Stimulated activated CD8-positive, alpha-beta memory T cell treated with anti-CD3 and anti-CD28 coated beads, Interleukin-4, amount 100 ng/mL, for 1 hour (primary cell): ENCODE data around the gene TPO.

Source experiments
- DNase-seq, 2 donors: peaks; one replicate each; pipeline ENCODE4 v3.0.0-alpha.2; 2020; ENCODE audit warnings: low read depth in 2 of 2, low spot score in 1 of 2

TPO gene

DNA sequence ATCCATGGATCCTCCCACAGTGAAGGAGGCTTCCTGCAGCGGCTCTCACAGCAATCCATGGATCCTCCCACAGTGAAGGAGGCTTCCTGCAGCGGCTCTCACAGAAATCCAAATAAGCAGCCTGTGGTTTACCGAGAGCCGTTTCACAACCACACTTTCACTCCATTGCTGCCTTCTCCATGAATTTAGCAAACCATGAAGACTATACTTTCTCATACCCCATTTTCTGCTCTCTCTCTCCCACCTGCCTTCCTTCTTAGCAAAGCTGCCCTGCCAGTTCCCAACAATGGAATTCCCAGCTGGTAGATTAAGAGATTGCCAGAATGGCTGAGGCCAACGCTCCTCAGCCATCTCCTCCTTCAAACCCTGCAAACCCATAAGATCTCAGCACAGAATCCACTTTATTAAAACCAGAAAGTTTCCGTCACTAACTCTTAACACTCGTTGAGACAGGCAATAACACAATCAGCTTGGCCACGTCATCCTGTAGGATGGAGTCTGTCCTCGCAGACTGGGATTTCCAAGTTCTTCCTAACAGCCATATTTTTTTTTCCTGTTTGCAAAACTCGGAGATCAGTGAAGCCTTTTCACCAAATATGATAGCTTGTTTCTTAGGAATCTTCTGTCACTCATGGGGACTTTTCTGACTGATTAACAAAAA is 168.8 kb downstream of the TPO start:
- DNase-seq, result no peak

DNA sequence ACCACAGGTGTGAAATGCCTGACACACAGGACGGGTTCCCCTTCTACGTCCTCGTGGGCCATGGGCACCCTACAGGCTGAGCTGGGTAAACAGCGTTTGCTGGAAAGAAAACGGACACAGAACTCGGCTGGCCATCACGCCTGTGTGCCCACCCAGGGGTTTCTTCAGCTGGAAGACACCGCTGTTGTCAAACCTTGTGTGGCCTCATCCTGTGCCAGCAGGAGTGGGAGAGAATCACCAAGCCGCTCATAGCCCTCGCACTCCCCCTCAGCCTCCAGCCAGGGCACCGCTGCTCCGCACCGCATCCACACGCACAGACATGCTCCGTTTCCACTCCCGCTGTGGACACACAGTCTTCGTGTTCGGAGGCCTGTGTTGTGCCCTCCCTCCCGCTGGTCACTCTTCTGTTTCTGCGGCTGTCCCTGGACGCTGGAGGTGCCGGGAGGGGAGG is 169.7 kb downstream of the TPO start:
- no peak for DNase-seq

GRCh38 chr2:1584051-1584531 is 170.8 kb downstream of the TPO start:
- no peak for DNase-seq

- DNase-seq, result no peak
These were observed 171.6 kb downstream of the TPO start for GRCh38 chr2:1584691-1585485.

DNA sequence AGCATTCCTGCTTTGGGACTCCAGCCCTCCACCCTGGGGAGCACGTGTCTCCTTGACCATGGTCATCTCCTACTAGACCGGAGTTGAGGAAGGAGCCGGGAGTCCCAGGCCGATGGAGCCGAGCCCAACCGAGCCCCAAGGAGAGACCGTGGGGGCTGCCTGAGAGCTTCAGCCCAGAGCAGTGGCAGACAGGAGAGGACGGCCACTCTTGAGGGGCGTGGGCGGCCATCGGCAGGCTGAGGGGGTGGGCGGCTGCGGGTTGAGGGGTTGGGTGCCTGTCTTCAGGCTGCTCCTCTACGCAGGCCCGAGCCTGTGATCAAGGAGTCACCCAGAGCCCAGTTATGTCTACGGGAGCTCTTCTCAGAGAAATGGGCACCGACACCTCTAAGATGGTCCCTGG is 172.4 kb downstream of the TPO start:
- DNase-seq, result no peak

DNA sequence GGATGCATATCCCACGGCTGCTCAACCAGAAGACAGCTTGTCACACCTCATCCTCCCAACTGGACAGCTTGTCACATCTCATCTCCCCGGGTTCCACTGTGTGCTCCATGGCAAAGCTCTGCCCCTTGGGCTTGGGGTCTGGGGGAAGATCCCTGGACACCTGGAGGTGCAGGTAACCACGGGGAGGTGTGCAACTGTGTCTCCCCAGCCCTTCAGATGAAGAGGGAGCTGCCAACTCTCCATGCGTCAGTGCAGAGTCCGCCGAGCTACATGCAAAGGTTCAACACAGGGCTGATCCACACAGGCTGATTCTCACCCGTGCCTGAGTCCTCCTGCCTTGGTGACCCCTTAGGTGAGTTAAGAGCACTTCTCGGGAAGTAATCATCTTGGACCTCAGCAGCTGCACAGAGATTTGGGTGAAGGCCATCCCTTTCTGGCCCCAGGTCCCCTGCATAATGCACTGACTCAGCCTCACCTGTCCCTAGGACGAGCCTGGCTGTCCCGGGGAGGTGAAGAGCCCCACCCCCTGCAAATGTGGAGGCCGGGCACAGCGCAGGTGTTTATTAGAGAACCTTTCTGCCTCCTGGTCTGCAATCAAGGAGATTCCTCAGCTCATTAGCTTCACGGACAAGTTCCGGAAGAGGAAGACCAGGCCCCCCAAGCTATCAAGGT is 173.1 kb downstream of the TPO start:
- no peak for DNase-seq

GRCh38 chr2:1586923-1587840 is 173.9 kb downstream of the TPO start:
- no peak for DNase-seq

GRCh38 chr2:1588051-1588977 is 175.1 kb downstream of the TPO start:
- no peak for DNase-seq

DNA sequence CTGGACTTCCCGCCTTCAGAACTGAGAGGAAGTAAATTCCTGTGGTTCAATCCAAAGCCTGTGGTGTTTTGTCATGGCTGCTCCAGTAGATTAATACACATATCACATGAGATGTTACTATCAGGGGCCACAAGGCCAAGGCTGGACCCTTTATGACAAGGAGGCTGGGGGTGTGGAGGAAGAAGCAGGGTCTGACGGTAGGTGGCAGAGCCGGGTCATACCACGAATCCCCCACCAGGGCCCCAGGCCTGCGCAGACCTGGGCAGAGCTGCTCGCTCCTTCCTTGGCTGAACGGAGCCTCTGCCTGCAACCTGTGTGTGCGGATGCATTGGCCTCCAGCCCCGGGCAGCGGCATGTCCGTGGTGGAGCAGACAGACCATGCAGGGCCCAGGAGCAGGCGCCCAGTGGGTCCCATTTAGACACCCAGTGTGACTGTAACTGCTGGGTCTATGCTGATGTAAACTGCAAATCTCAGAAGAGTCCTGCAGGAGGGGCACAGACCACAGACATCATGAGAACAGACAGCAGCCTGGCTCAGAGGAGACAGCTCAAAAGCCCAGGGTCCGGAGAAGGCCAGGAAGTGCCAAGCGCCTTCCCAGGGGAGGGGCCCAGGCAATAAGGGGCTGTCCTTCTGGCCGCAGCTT is 175.8 kb downstream of the TPO start:
- DNase-seq, result no peak

GRCh38 chr2:1590596-1591460 is 177.6 kb downstream of the TPO start:
- DNase-seq, result no peak

DNA sequence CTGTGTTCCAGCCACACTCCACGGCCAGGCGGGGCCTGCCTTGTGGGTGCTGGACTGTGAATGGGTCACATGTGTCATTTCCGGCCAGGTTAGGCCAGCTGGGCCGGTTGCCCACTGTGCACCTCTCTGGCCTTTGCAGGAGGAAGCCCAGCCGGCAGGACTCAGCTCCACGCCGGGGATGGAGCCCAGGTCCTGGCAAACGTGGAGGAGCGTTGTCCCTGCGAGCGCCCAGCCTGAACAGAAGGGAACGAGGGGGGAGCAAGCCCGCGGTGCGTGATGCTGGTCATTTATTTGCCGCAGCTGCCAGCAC is 178.2 kb downstream of the TPO start:
- no peak for DNase-seq
